Breast epithelium (tissue), 3 donors: ENCODE data around the gene IRGQ.
"Not testable (repeated sequence)": the region's sequence is repeated elsewhere in the genome, so short reads cannot be mapped to it uniquely, and the experiment has no call there.

Experiments
- POLR2AphosphoS5 ChIP-seq, 3 donors: sonication (generic); formaldehyde crosslinking; IDR thresholded peaks; one replicate each; pipeline ENCODE4 v1.6.1; 2017; ENCODE audit warnings: antibody characterized with exemption in 3 of 3
- TF ChIP-seq, protein P1 (sequence below), 3 donors: fragments of 450-650 bp; IDR thresholded peaks; one replicate each; pipeline ENCODE4 v1.5.1; 2016 to 2017; ENCODE audit warnings: antibody characterized with exemption in 3 of 3, mild to moderate bottlenecking in 3 of 3, moderate library complexity in 3 of 3

DNA sequence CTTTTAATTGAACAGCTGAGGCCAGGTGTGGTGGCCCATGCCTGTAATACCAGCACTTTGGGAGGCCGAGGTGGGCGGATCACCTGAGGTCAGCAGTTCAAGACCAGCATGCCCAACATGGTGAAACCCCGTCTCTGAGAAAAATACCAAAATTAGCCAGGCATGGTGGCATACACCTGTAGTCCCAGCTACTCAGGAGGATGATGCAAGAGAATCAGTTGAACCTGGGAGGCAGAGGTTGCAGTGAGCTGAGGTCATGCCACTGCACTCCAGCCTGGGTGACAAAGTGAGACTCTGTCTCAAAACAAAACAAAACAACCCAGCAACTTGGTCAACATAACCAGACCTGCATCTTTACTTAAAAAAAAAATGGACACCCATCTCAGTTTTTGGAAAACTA lies 8.9 kb downstream of the IRGQ start:
- TF ChIP-seq, protein P1, sequence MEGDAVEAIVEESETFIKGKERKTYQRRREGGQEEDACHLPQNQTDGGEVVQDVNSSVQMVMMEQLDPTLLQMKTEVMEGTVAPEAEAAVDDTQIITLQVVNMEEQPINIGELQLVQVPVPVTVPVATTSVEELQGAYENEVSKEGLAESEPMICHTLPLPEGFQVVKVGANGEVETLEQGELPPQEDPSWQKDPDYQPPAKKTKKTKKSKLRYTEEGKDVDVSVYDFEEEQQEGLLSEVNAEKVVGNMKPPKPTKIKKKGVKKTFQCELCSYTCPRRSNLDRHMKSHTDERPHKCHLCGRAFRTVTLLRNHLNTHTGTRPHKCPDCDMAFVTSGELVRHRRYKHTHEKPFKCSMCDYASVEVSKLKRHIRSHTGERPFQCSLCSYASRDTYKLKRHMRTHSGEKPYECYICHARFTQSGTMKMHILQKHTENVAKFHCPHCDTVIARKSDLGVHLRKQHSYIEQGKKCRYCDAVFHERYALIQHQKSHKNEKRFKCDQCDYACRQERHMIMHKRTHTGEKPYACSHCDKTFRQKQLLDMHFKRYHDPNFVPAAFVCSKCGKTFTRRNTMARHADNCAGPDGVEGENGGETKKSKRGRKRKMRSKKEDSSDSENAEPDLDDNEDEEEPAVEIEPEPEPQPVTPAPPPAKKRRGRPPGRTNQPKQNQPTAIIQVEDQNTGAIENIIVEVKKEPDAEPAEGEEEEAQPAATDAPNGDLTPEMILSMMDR (IDR thresholded peaks at IDR 0.05), result not testable (repeated sequence)
- not testable (repeated sequence) for TF ChIP-seq POLR2AphosphoS5 (IDR thresholded peaks at IDR 0.05)
